ENCODE measurements around the gene SLC27A3. TPM values are rescaled to one million over a fixed set of nuclear protein-coding genes. Genes with fewer than 3 reads are reported as not detected.

Gene SLC27A3
- total RNA-seq, 2 experiments from 2014 or later, result 2.7 to 4.3 TPM

DNA sequence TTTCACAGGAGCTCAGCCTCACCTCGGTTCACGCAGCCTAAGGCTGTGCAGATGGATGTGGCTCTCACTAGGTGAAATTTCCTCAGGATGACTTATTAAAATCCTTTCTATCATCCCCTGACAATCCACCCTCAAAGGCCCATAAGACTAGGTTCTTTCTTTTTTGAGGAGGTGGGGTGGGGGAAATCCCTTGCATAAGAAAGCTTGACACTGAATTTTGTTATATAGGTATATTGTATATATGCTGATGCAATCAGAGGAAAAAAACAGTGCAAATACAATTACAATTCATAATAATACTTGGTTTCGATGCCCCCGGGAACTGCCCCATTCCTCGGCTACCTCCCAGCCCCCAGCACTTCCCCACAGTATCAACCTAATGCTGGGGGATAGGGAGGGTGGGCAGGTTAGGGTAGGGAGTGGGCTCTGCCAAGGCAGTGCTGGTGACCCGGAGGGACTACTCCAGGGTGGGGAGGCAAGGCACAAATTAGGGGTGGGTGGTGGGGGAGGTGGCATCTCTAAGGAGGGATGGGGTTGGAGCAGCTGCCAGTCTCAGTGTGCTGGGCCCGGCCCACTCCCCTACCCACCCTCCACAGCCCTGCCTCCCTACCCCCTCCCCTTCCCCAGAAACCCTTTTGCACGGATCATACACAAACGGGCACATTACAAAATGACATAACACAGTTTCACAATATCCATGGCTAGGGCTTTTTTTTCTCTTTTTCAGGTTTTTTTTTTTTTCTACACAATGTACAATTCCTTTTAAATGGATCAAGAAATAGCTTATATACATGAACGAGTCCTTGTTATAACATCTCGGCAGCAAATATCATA is 30.9 kb downstream of the SLC27A3 start:
- H3K4me3 Mint-ChIP-seq, result peak overlapping the region; percentile 17
- H3K36me3 Mint-ChIP-seq (ENCODE audit: low read depth), result peaks cover 7% of the 10 kb centered on the region
- DNase-seq, result peak; percentile 45
- H3K27ac Mint-ChIP-seq, result peak overlapping the region; percentile 90
- CTCF ChIA-PET, result interaction anchor here (0.9 to 2.5 kb wide), 3 partner anchors 8 to 140 kb away, joined by 3 to 10 read pairs (median 4); partner anchors contain the start of genes DENND4B and GATAD2B
- peaks cover 27% of the 10 kb centered on the region for H3K4me1 Mint-ChIP-seq (ENCODE audit: low read depth)
- H3K9me3 Mint-ChIP-seq, result no peaks in the 10 kb centered on the region
- H3K27me3 Mint-ChIP-seq (ENCODE audit: low read depth), result no peaks in the 10 kb centered on the region
- intact Hi-C loops (cut with micrococcal nuclease), result loop anchor here (1.0 to 5.0 kb wide), 7 partner anchors 23 to 184 kb away; partner anchors contain the start of genes CREB3L4, CRTC2, DENND4B and RPS27

GRCh38 chr1:153816283-153816889 is 41.2 kb downstream of the SLC27A3 start:
- intact Hi-C loops (cut with micrococcal nuclease), result no loop called here
- Mint-ChIP-seq H3K27ac (no peak overlapping the region), H3K4me1 (ENCODE audit: low read depth) (no peaks in the 10 kb centered on the region), H3K36me3 (ENCODE audit: low read depth) (peaks cover 42% of the 10 kb centered on the region), H3K27me3 (ENCODE audit: low read depth) (no peaks in the 10 kb centered on the region), H3K4me3 (no peak overlapping the region), H3K9me3 (no peaks in the 10 kb centered on the region)
- CTCF ChIA-PET, result interaction anchor here (0.8 to 1.5 kb wide), 4 partner anchors 11 to 170 kb away, joined by 3 to 5 read pairs (median 4); partner anchors contain the start of genes RAB13 and SLC39A1
- no peak for DNase-seq

GRCh38 chr1:153818876-153819275 is 43.7 kb downstream of the SLC27A3 start:
- intact Hi-C loops (cut with micrococcal nuclease), result no loop called here
- CTCF ChIA-PET, result interaction anchor here (0.7 kb wide), 2 partner anchors 8 to 22 kb away, joined by 3 read pairs; no protein-coding TSS in a partner anchor
- no peak overlapping the region for H3K4me3 Mint-ChIP-seq
- no peaks in the 10 kb centered on the region for H3K4me1 Mint-ChIP-seq (ENCODE audit: low read depth)
- H3K36me3 Mint-ChIP-seq (ENCODE audit: low read depth), result peaks cover 30% of the 10 kb centered on the region
- no peak for DNase-seq
- no peak overlapping the region for H3K27ac Mint-ChIP-seq
- no peaks in the 10 kb centered on the region for H3K27me3 Mint-ChIP-seq (ENCODE audit: low read depth)
- no peaks in the 10 kb centered on the region for H3K9me3 Mint-ChIP-seq

DNA sequence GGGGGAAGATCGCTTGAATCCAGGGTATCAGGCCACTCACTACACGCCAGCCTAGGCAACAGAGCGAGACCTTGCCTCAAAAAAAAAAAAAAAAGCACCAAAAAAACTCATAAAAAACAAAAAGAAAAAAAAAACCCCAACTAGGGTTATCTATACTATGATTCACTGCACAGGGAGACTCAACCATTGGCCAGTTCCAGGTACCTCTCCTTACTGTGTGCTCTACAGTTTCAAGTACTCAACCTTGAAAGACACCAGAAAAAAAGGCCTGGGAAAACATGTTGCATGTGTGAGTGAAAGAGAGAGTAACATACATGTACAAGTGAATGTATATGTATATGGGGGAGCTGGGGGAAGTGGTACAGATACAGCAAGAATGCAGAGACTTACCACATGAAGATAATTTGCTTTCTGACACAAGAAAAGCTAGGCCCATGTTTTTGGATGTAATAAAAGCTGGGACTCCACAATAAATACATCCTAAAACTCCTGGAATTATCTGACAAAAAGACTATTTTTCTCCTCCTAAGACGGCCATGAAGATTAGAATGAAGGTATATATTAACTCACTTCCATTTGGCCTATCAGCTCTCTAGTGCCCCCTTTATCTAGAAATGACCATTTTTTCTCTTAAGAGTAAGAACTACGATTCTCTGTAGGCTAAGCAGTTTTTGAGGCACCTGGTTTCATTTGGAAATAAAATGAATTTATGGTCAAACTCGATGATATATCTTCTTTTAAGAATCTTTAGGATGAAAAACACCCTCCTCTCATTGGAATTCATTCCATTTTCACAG is 52.2 kb downstream of the SLC27A3 start:
- CTCF ChIA-PET, result interaction anchor here (0.6 to 1.9 kb wide), 5 partner anchors 10 to 162 kb away, joined by 3 to 5 read pairs (median 4); no protein-coding TSS in a partner anchor
- Mint-ChIP-seq H3K27me3 (ENCODE audit: low read depth) (no peaks in the 10 kb centered on the region), H3K4me1 (ENCODE audit: low read depth) (peaks cover 13% of the 10 kb centered on the region), H3K27ac (no peak overlapping the region), H3K9me3 (no peaks in the 10 kb centered on the region), H3K36me3 (ENCODE audit: low read depth) (peaks cover 21% of the 10 kb centered on the region), H3K4me3 (no peak overlapping the region)
- DNase-seq, result no peak
- intact Hi-C loops (cut with micrococcal nuclease), result no loop called here

Other genes with a start within 250 kb of the SLC27A3 start
- gene S100A6, start 239.4 kb upstream of the SLC27A3 start, total RNA-seq, result 100 to 1,000 TPM; 200 to 204 TPM
- gene S100A5, start 234.5 kb upstream of the SLC27A3 start, total RNA-seq, result under 1 TPM; 0.89 to 0.93 TPM
- 10 to 100 TPM; 36.5 to 37.9 TPM for gene S100A4, start 229.6 kb upstream of the SLC27A3 start, total RNA-seq
- gene S100A3, start 226.1 kb upstream of the SLC27A3 start, total RNA-seq, result not detected
- under 1 TPM; 0.74 to 0.77 TPM for gene S100A2, start 209.6 kb upstream of the SLC27A3 start, total RNA-seq
- not detected for gene S100A16, start 162.3 kb upstream of the SLC27A3 start, total RNA-seq
- not detected for gene S100A14, start 159.1 kb upstream of the SLC27A3 start, total RNA-seq
- gene S100A13, start 147.9 kb upstream of the SLC27A3 start, total RNA-seq, result 1 to 10 TPM; 6.6 to 7.0 TPM
- gene S100A1, start 147.0 kb upstream of the SLC27A3 start, total RNA-seq, result not detected
- gene CHTOP, start 141.3 kb upstream of the SLC27A3 start, total RNA-seq, result 10 to 100 TPM; 88.2 to 91.3 TPM
- 10 to 100 TPM; 24.4 to 26.2 TPM for gene SNAPIN, start 116.7 kb upstream of the SLC27A3 start, total RNA-seq
- 100 to 1,000 TPM; 346 to 357 TPM for gene ILF2, start 104.4 kb upstream of the SLC27A3 start, total RNA-seq
- gene NPR1, start 96.7 kb upstream of the SLC27A3 start, total RNA-seq, result under 1 TPM; 0.05 to 0.10 TPM
- gene INTS3, start 47.4 kb upstream of the SLC27A3 start, total RNA-seq, result 10 to 100 TPM; 39.3 to 40.4 TPM
- gene GATAD2B, start 147.6 kb downstream of the SLC27A3 start, total RNA-seq, result 10 to 100 TPM; 69.0 to 70.2 TPM
- 100 to 1,000 TPM; 124 to 130 TPM for gene DENND4B, start 171.3 kb downstream of the SLC27A3 start, total RNA-seq
- gene CRTC2, start 183.2 kb downstream of the SLC27A3 start, total RNA-seq, result 10 to 100 TPM; 72.6 to 83.0 TPM
- 10 to 100 TPM; 51.0 to 52.1 TPM for gene SLC39A1, start 188.1 kb downstream of the SLC27A3 start, total RNA-seq
- gene CREB3L4, start 192.5 kb downstream of the SLC27A3 start, total RNA-seq, result 1 to 10 TPM; 5.6 to 7.4 TPM
- gene JTB, start 202.3 kb downstream of the SLC27A3 start, total RNA-seq, result 100 to 1,000 TPM; 126 to 131 TPM
- gene RAB13, start 210.9 kb downstream of the SLC27A3 start, total RNA-seq, result 10 to 100 TPM; 26.6 to 27.0 TPM
- gene RPS27, start 215.4 kb downstream of the SLC27A3 start, total RNA-seq, result 1,000 to 10,000 TPM; 2,339 to 2,449 TPM